Activated T-cell treated with anti-CD3 and anti-CD28 coated beads, Interleukin-2, amount 50 U/mL, for 1 hour (primary cell): Measurements from ENCODE around the gene SRSF7.

Source experiments
- DNase-seq: peaks from one replicate; pipeline ENCODE4 v3.0.0-alpha.2; 2020

SRSF7 gene

GRCh38 chr2:38700113-38700785 is 50.9 kb downstream of the SRSF7 start:
- no peak for DNase-seq

GRCh38 chr2:38698467-38699003 is 52.6 kb downstream of the SRSF7 start:
- no peak for DNase-seq

GRCh38 chr2:38697116-38697840 is 53.9 kb downstream of the SRSF7 start:
- DNase-seq, result peak; percentile 36
